ENCODE measurements around the gene SLC6A12.

Gene SLC6A12

GRCh38 chr12:168763-169525, 45.0 kb downstream of the SLC6A12 start:
- H3K27ac Mint-ChIP-seq (ENCODE audit: low read depth), result no peak overlapping the region
- H3K9me3 Mint-ChIP-seq, result no peaks in the 10 kb centered on the region
- H3K4me1 Mint-ChIP-seq, result peaks cover 17% of the 10 kb centered on the region
- DNase-seq (ENCODE audit: low spot score in 2 of 2) (no peak), ATAC-seq (replicated peaks; ENCODE audit: extremely low read depth, poor library complexity, severe bottlenecking) (no peak)
- peaks cover 94% of the 10 kb centered on the region for H3K27me3 Mint-ChIP-seq
- H3K4me3 Mint-ChIP-seq, result no peak overlapping the region
- no peaks in the 10 kb centered on the region for H3K36me3 Mint-ChIP-seq (ENCODE audit: insufficient read depth)

GRCh38 chr12:167959-168600, 45.9 kb downstream of the SLC6A12 start:
- Mint-ChIP-seq H3K4me3 (no peak overlapping the region), H3K36me3 (ENCODE audit: insufficient read depth) (no peaks in the 10 kb centered on the region), H3K27me3 (peaks cover 85% of the 10 kb centered on the region), H3K4me1 (peaks cover 17% of the 10 kb centered on the region), H3K9me3 (no peaks in the 10 kb centered on the region), H3K27ac (ENCODE audit: low read depth) (no peak overlapping the region)
- ATAC-seq (replicated peaks; ENCODE audit: extremely low read depth, poor library complexity, severe bottlenecking) (no peak), DNase-seq (ENCODE audit: low spot score in 2 of 2) (no peak)

- Mint-ChIP-seq H3K27ac (ENCODE audit: low read depth) (no peak overlapping the region), H3K36me3 (ENCODE audit: insufficient read depth) (no peaks in the 10 kb centered on the region), H3K4me3 (no peak overlapping the region), H3K4me1 (peaks cover 17% of the 10 kb centered on the region), H3K27me3 (peaks cover 70% of the 10 kb centered on the region), H3K9me3 (no peaks in the 10 kb centered on the region)
- ATAC-seq (replicated peaks; ENCODE audit: extremely low read depth, poor library complexity, severe bottlenecking) (no peak), DNase-seq (ENCODE audit: low spot score in 2 of 2) (no peak)
Measured at GRCh38 chr12:166425-167075, 47.4 kb downstream of the SLC6A12 start.

- peaks cover 17% of the 10 kb centered on the region for H3K4me1 Mint-ChIP-seq
- H3K9me3 Mint-ChIP-seq, result no peaks in the 10 kb centered on the region
- no peak overlapping the region for H3K4me3 Mint-ChIP-seq
- DNase-seq (ENCODE audit: low spot score in 2 of 2) (no peak), ATAC-seq (replicated peaks; ENCODE audit: extremely low read depth, poor library complexity, severe bottlenecking) (no peak)
- peaks cover 64% of the 10 kb centered on the region for H3K27me3 Mint-ChIP-seq
- H3K27ac Mint-ChIP-seq (ENCODE audit: low read depth), result no peak overlapping the region
- H3K36me3 Mint-ChIP-seq (ENCODE audit: insufficient read depth), result no peaks in the 10 kb centered on the region
Measured at GRCh38 chr12:165862-166368, 48.0 kb downstream of the SLC6A12 start.

GRCh38 chr12:164207-164606, 49.8 kb downstream of the SLC6A12 start:
- no peaks in the 10 kb centered on the region for H3K36me3 Mint-ChIP-seq (ENCODE audit: insufficient read depth)
- H3K27me3 Mint-ChIP-seq, result peaks cover 47% of the 10 kb centered on the region
- DNase-seq (ENCODE audit: low spot score in 2 of 2), result no peak
- no peaks in the 10 kb centered on the region for H3K9me3 Mint-ChIP-seq
- H3K4me1 Mint-ChIP-seq, result peaks cover 9% of the 10 kb centered on the region
- H3K4me3 Mint-ChIP-seq, result no peak overlapping the region
- no peak overlapping the region for H3K27ac Mint-ChIP-seq (ENCODE audit: low read depth)
- no peak for ATAC-seq (replicated peaks; ENCODE audit: extremely low read depth, poor library complexity, severe bottlenecking)

- Mint-ChIP-seq H3K4me3 (no peak overlapping the region), H3K27ac (ENCODE audit: low read depth) (no peak overlapping the region), H3K36me3 (ENCODE audit: insufficient read depth) (no peaks in the 10 kb centered on the region), H3K9me3 (no peaks in the 10 kb centered on the region), H3K27me3 (peaks cover 41% of the 10 kb centered on the region), H3K4me1 (peaks cover 8% of the 10 kb centered on the region)
- ATAC-seq (replicated peaks; ENCODE audit: extremely low read depth, poor library complexity, severe bottlenecking) (no peak), DNase-seq (ENCODE audit: low spot score in 2 of 2) (no peak)
Measured at GRCh38 chr12:163406-163986, 50.5 kb downstream of the SLC6A12 start.

- H3K27me3 Mint-ChIP-seq, result peaks cover 33% of the 10 kb centered on the region
Measured at GRCh38 chr12:162467-163307, 51.3 kb downstream of the SLC6A12 start.

GRCh38 chr12:161823-162222, 52.1 kb downstream of the SLC6A12 start:
- no peak overlapping the region for H3K27ac Mint-ChIP-seq (ENCODE audit: low read depth)
- H3K4me3 Mint-ChIP-seq, result no peak overlapping the region
- ATAC-seq (replicated peaks; ENCODE audit: extremely low read depth, poor library complexity, severe bottlenecking), result no peak

More at GRCh38 chr12:162467-163307, 51.3 kb downstream of the SLC6A12 start:
- no peak overlapping the region for H3K27ac Mint-ChIP-seq (ENCODE audit: low read depth)
- ATAC-seq (replicated peaks; ENCODE audit: extremely low read depth, poor library complexity, severe bottlenecking) (no peak), DNase-seq (ENCODE audit: low spot score in 2 of 2) (no peak)
- H3K36me3 Mint-ChIP-seq (ENCODE audit: insufficient read depth), result no peaks in the 10 kb centered on the region
- H3K4me3 Mint-ChIP-seq, result no peak overlapping the region
- H3K4me1 Mint-ChIP-seq, result peaks cover 8% of the 10 kb centered on the region
- H3K9me3 Mint-ChIP-seq, result no peaks in the 10 kb centered on the region

GRCh38 chr12:160858-161257, 53.1 kb downstream of the SLC6A12 start:
- Mint-ChIP-seq H3K9me3 (no peaks in the 10 kb centered on the region), H3K4me3 (no peak overlapping the region), H3K4me1 (peaks cover 8% of the 10 kb centered on the region), H3K36me3 (ENCODE audit: insufficient read depth) (no peaks in the 10 kb centered on the region), H3K27ac (ENCODE audit: low read depth) (no peak overlapping the region), H3K27me3 (peaks cover 15% of the 10 kb centered on the region)
- DNase-seq (ENCODE audit: low spot score in 2 of 2) (no peak), ATAC-seq (replicated peaks; ENCODE audit: extremely low read depth, poor library complexity, severe bottlenecking) (no peak)

More at GRCh38 chr12:161823-162222, 52.1 kb downstream of the SLC6A12 start:
- Mint-ChIP-seq H3K4me1 (peaks cover 8% of the 10 kb centered on the region), H3K36me3 (ENCODE audit: insufficient read depth) (no peaks in the 10 kb centered on the region), H3K27me3 (peaks cover 24% of the 10 kb centered on the region), H3K9me3 (no peaks in the 10 kb centered on the region)
- no peak for DNase-seq (ENCODE audit: low spot score in 2 of 2)

- peaks cover 3% of the 10 kb centered on the region for H3K27me3 Mint-ChIP-seq
- H3K9me3 Mint-ChIP-seq, result no peaks in the 10 kb centered on the region
- H3K36me3 Mint-ChIP-seq (ENCODE audit: insufficient read depth), result no peaks in the 10 kb centered on the region
- H3K4me3 Mint-ChIP-seq, result no peak overlapping the region
- H3K4me1 Mint-ChIP-seq, result peaks cover 1% of the 10 kb centered on the region
- H3K27ac Mint-ChIP-seq (ENCODE audit: low read depth), result no peak overlapping the region
- ATAC-seq (replicated peaks; ENCODE audit: extremely low read depth, poor library complexity, severe bottlenecking), result no peak
- no peak for DNase-seq (ENCODE audit: low spot score in 2 of 2)
Measured at GRCh38 chr12:159156-159782, 54.7 kb downstream of the SLC6A12 start.

GRCh38 chr12:157644-158043, 56.3 kb downstream of the SLC6A12 start:
- Mint-ChIP-seq H3K36me3 (ENCODE audit: insufficient read depth) (no peaks in the 10 kb centered on the region), H3K9me3 (no peaks in the 10 kb centered on the region)

More at GRCh38 chr12:157644-158043, 56.3 kb downstream of the SLC6A12 start:
- DNase-seq (ENCODE audit: low spot score in 2 of 2), result no peak
- ATAC-seq (replicated peaks; ENCODE audit: extremely low read depth, poor library complexity, severe bottlenecking), result no peak
- Mint-ChIP-seq H3K27ac (ENCODE audit: low read depth) (no peak overlapping the region), H3K27me3 (peaks cover 8% of the 10 kb centered on the region), H3K4me3 (no peak overlapping the region), H3K4me1 (peaks cover 4% of the 10 kb centered on the region)

Measured in central memory CD8-positive, alpha-beta T cell (primary cell).